Stomach (tissue), 9 donors: ENCODE results near the gene REC8. TPM values are rescaled to one million over a fixed set of nuclear protein-coding genes. Genes with fewer than 3 reads are reported as not detected.

Source experiments
- DNase-seq, 2 donors: peaks; one replicate each; pipeline versions ENCODE4 v3.0.0 to v3.0.0-alpha.2; 2013 to 2019
- H3K27ac ChIP-seq, 5 donors: fragments of 200-600 bp in 4 of 5; sonication (generic) in 4 of 5; one replicate each; pipeline ENCODE4 v1.5.1; 2013 to 2019; ENCODE audit warnings: mild to moderate bottlenecking in 1 of 5, moderate library complexity in 1 of 5
- H3K27me3 ChIP-seq, 3 donors: fragments of 200-600 bp; sonication (generic); one replicate each; pipeline ENCODE4 v1.5.1; 2017 to 2019; ENCODE audit warnings: mixed run types in 1 of 3
- H3K36me3 ChIP-seq, 4 donors: fragments of 200-600 bp; sonication (generic); 1 replicate in 3 of 4; 2 replicates in 1 of 4; pipeline ENCODE4 v1.5.1; 2016 to 2019
- H3K4me1 ChIP-seq, 4 donors: fragments of 200-600 bp; sonication (generic); one replicate each; pipeline ENCODE4 v1.5.1; 2016 to 2019
- H3K4me3 ChIP-seq, 4 donors: fragments of 200-600 bp; sonication (generic) in 3 of 4; one replicate each; pipeline ENCODE4 v1.5.1; 2016 to 2019; ENCODE audit warnings: mild to moderate bottlenecking in 1 of 4
- H3K9me3 ChIP-seq, 4 donors: fragments of 200-600 bp; sonication (generic); one replicate each; pipeline ENCODE4 v1.5.1; 2016 to 2019
- EP300 ChIP-seq: sonication (generic); formaldehyde crosslinking; IDR thresholded peaks from one replicate; pipeline ENCODE4 v1.6.1; 2017; ENCODE audit warnings: antibody characterized with exemption
- POLR2A ChIP-seq, 4 donors: fragments of 450-650 bp; IDR thresholded peaks; one replicate each; pipeline ENCODE4 v1.6.1; 2016; ENCODE audit warnings: antibody characterized with exemption in 4 of 4, control low read depth in 2 of 4, mild to moderate bottlenecking in 1 of 4, moderate library complexity in 1 of 4
- POLR2AphosphoS5 ChIP-seq, 3 donors: sonication (generic); formaldehyde crosslinking; IDR thresholded peaks; one replicate each; pipeline ENCODE4 v1.6.1; 2016; ENCODE audit warnings: antibody characterized with exemption in 3 of 3
- WGBS, 5 donors: extraction: QIAGEN DNeasy Blood & Tissue Kit in 3 of 5; methylation state at CpG; one replicate each; pipeline versions ENCODE4 v1.1.5 to v1.1.7; 2013 to 2018; 5-methylcytosine and 5-hydroxymethylcytosine counted together
- intact Hi-C: fragments of 100-400 bp; cut with DNase I; formaldehyde crosslinking; loops from one replicate; pipeline ENCODE4 v1.15.1; 2023; ENCODE audit warnings: low total_unique reads
- polyA plus RNA-seq, 3 donors: library from polyadenylated mRNA; stranded (reverse); fragments of 200-250 nt; gene quantifications; one replicate each; pipeline ENCODE4 v1.2.3, GENCODE V29; 2013
- small RNA-seq, 4 donors: library from RNA; depleted of rRNA; stranded (forward); fragments of <200 nt; gene quantifications; one replicate each; pipeline ENCODE3, GENCODE V24; 2016
- total RNA-seq, 5 donors: library from RNA; depleted of rRNA; stranded (reverse); fragments of >200 nt; gene quantifications; one replicate each; pipeline versions ENCODE4 v1.1.0 to v1.2.3, GENCODE V29; 2014 to 2016
- TF ChIP-seq, protein P1 (sequence below), 7 experiments: fragments of 450-650 bp in 4 of 7; fragments of 200-600 bp in 3 of 7; sonication (generic) in 3 of 7; IDR thresholded peaks; one replicate each; pipeline ENCODE4 v1.5.1; 2016 to 2019; ENCODE audit warnings: antibody characterized with exemption in 7 of 7, control low read depth in 2 of 7, mild to moderate bottlenecking in 1 of 7
- donor health status: healthy with polysubstance abuse.
- donor health status: Bipolar disorder and iron deficiency.
- donor health status: healthy.

Gene REC8
- total and polyA plus RNA-seq, 8 donors: 14.5 to 122 (median 42.1) TPM

DNA sequence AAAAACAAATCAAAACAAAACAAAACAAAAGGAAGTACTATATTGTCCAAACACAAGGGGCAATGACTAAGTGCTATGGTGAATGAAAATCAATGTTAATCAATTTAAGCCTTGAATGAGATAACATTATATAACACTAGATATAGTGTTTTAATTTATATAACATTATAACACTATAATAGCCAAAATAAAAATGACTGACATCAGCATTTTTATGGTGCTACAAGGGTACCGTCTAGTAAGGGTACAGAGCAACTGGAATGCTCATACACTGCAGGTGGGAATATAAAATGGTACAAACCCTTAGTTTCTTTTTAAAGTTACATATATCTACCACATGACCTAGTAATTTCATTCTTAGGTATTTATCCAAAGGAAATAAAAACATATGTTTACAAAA is 54.6 kb downstream of the REC8 start:
- no peak overlapping the region for H3K4me3 ChIP-seq
- H3K27me3 ChIP-seq: no peaks in the 10 kb centered on the region
- H3K9me3 ChIP-seq: no peaks in the 10 kb centered on the region
- H3K4me1 ChIP-seq: peaks cover 9 to 30% (median 19%) of the 10 kb centered on the region in 4 donors
- intact Hi-C loops: no loop called here
- TF ChIP-seq EP300 (no peak), POLR2AphosphoS5 (IDR thresholded peaks at IDR 0.05) (no peak), POLR2A (IDR thresholded peaks at IDR 0.05) (no peak)
- TF ChIP-seq, protein P1, sequence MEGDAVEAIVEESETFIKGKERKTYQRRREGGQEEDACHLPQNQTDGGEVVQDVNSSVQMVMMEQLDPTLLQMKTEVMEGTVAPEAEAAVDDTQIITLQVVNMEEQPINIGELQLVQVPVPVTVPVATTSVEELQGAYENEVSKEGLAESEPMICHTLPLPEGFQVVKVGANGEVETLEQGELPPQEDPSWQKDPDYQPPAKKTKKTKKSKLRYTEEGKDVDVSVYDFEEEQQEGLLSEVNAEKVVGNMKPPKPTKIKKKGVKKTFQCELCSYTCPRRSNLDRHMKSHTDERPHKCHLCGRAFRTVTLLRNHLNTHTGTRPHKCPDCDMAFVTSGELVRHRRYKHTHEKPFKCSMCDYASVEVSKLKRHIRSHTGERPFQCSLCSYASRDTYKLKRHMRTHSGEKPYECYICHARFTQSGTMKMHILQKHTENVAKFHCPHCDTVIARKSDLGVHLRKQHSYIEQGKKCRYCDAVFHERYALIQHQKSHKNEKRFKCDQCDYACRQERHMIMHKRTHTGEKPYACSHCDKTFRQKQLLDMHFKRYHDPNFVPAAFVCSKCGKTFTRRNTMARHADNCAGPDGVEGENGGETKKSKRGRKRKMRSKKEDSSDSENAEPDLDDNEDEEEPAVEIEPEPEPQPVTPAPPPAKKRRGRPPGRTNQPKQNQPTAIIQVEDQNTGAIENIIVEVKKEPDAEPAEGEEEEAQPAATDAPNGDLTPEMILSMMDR (IDR thresholded peaks at IDR 0.05): no peak
- H3K36me3 ChIP-seq: peaks cover 4 to 23% (median 15%) of the 10 kb centered on the region in 4 donors
- no peak for DNase-seq
- WGBS, 5 donors: 74 to 90% (median 84%) methylated on average over 1 of the region's 1 CpG
- H3K27ac ChIP-seq: no peak overlapping the region

DNA sequence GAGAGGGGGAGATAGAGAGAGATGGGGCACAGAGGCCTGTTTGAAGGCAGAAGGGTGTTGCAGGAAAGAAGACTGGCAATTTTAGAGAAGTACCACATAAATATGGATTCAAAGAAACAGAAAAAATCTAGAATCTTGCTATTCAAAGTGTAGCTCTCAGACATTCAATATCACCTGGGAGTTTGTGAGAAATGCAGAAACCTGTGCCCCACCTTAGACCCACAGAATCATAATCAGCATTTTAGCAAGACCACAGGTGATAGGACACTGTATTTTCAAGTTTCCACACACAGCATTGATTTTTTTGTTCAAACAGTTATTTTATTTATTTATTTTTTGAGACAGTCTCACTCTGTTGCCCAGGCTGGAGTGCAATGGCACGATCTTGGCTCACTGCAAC is 57.0 kb downstream of the REC8 start:
- DNase-seq: no peak
- H3K9me3 ChIP-seq: no peaks in the 10 kb centered on the region
- no peaks in the 10 kb centered on the region for H3K27me3 ChIP-seq
- intact Hi-C loops: no loop called here
- H3K4me3 ChIP-seq: no peak overlapping the region
- H3K27ac ChIP-seq: no peak overlapping the region
- no peak for TF ChIP-seq EP300
- TF ChIP-seq, protein P1 (IDR thresholded peaks at IDR 0.05): no peak
- TF ChIP-seq POLR2AphosphoS5 (IDR thresholded peaks at IDR 0.05): no peak
- TF ChIP-seq POLR2A (IDR thresholded peaks at IDR 0.05): no peak
- 0 to 90% (median 33%) methylated on average over 1 of the region's 1 CpG for WGBS, 5 donors
- H3K36me3 ChIP-seq: peaks cover 4 to 23% (median 15%) of the 10 kb centered on the region in 4 donors
- H3K4me1 ChIP-seq: peaks cover 20 to 42% (median 32%) of the 10 kb centered on the region in 4 donors

Small RNA genes within 50 kb of the gene (small RNA-seq; reads per million reads assigned to genes)
- gene AL136295.4 (0 reads per million in 4 donors), gene CHMP4A (0 reads per million in 4 donors), gene IPO4 (0 to 0.38 (median 0) reads per million in 4 donors), gene IRF9 (0 reads per million in 4 donors), gene MDP1 (0 reads per million in 4 donors), gene RNA5SP383 (0 to 1.3 (median 0.23) reads per million in 4 donors)

Other genes starting within 250 kb of the REC8 start
Only the 30 nearest of the 32 such genes appear.
- gene DHRS4L2, start 183.2 kb upstream of the REC8 start, total RNA-seq: 10 to 100 TPM in 3 of 5 donors, 1 to 10 TPM in 1, not detected in 1; 9.7 to 44.2 (median 26.9) TPM
- 10 to 100 TPM; 27.5 to 64.0 (median 44.3) TPM for gene DHRS4L2, start 183.2 kb upstream of the REC8 start, polyA plus RNA-seq
- gene CARMIL3, start 120.1 kb upstream of the REC8 start, total RNA-seq: 1 to 10 TPM in 2 of 5 donors, under 1 TPM in 2, not detected in 1; 0.14 to 2.0 (median 0.76) TPM
- under 1 TPM in 2 of 3 donors, not detected in 1; 0.25 to 0.75 TPM for gene CARMIL3, start 120.1 kb upstream of the REC8 start, polyA plus RNA-seq
- not detected for gene CPNE6, start 100.5 kb upstream of the REC8 start, total RNA-seq
- gene CPNE6, start 100.5 kb upstream of the REC8 start, polyA plus RNA-seq: under 1 TPM in 2 of 3 donors, not detected in 1; 0.12 to 0.25 TPM
- gene PCK2, start 77.8 kb upstream of the REC8 start, total RNA-seq: 100 to 1,000 TPM in 1 of 5 donors, 10 to 100 TPM in 1, 1 to 10 TPM in 3; 2.3 to 168 (median 8.4) TPM
- 10 to 100 TPM; 12.3 to 24.0 (median 17.0) TPM for gene PCK2, start 77.8 kb upstream of the REC8 start, polyA plus RNA-seq
- gene DCAF11, start 57.3 kb upstream of the REC8 start, total RNA-seq: 100 to 1,000 TPM in 2 of 5 donors, 10 to 100 TPM in 3; 50.4 to 396 (median 84.5) TPM
- gene DCAF11, start 57.3 kb upstream of the REC8 start, polyA plus RNA-seq: 10 to 100 TPM; 27.7 to 68.3 (median 38.9) TPM
- 10 to 100 TPM in 2 of 5 donors, 1 to 10 TPM in 1, under 1 TPM in 1, not detected in 1; 0.92 to 69.2 (median 13.0) TPM for gene NRL, start 57.1 kb upstream of the REC8 start, total RNA-seq
- 1 to 10 TPM; 1.2 to 1.3 (median 1.2) TPM for gene NRL, start 57.1 kb upstream of the REC8 start, polyA plus RNA-seq
- gene FITM1, start 41.4 kb upstream of the REC8 start, total RNA-seq: 10 to 100 TPM in 1 of 5 donors, under 1 TPM in 1, not detected in 3; 0.87 to 80.5 TPM
- 1 to 10 TPM; 1.9 to 2.6 (median 2.2) TPM for gene FITM1, start 41.4 kb upstream of the REC8 start, polyA plus RNA-seq
- 100 to 1,000 TPM in 1 of 5 donors, 10 to 100 TPM in 4; 38.5 to 129 (median 91.1) TPM for gene PSME1, start 35.9 kb upstream of the REC8 start, total RNA-seq
- gene PSME1, start 35.9 kb upstream of the REC8 start, polyA plus RNA-seq: 100 to 1,000 TPM; 217 to 322 (median 310) TPM
- gene EMC9, start 30.5 kb upstream of the REC8 start, total RNA-seq: 10 to 100 TPM in 1 of 5 donors, 1 to 10 TPM in 4; 1.3 to 33.9 (median 4.6) TPM
- gene EMC9, start 30.5 kb upstream of the REC8 start, polyA plus RNA-seq: 10 to 100 TPM; 32.0 to 59.6 (median 42.9) TPM
- gene PSME2, start 25.5 kb upstream of the REC8 start, total RNA-seq: 100 to 1,000 TPM in 2 of 5 donors, 10 to 100 TPM in 3; 62.4 to 339 (median 83.9) TPM
- 100 to 1,000 TPM; 302 to 421 (median 403) TPM for gene PSME2, start 25.5 kb upstream of the REC8 start, polyA plus RNA-seq
- gene RNF31, start 24.6 kb upstream of the REC8 start, total RNA-seq: 100 to 1,000 TPM in 2 of 5 donors, 10 to 100 TPM in 3; 53.2 to 523 (median 94.2) TPM
- gene RNF31, start 24.6 kb upstream of the REC8 start, polyA plus RNA-seq: 10 to 100 TPM; 64.0 to 88.7 (median 68.6) TPM
- gene IRF9, start 10.8 kb upstream of the REC8 start, total RNA-seq: 100 to 1,000 TPM in 2 of 5 donors, 10 to 100 TPM in 2, 1 to 10 TPM in 1; 1.4 to 143 (median 91.4) TPM
- gene IRF9, start 10.8 kb upstream of the REC8 start, polyA plus RNA-seq: 100 to 1,000 TPM in 1 of 3 donors, 10 to 100 TPM in 2; 64.6 to 101 (median 65.1) TPM
- gene IPO4, start 16.7 kb downstream of the REC8 start, total RNA-seq: 100 to 1,000 TPM in 1 of 5 donors, 10 to 100 TPM in 4; 14.3 to 227 (median 23.9) TPM
- gene IPO4, start 16.7 kb downstream of the REC8 start, polyA plus RNA-seq: 10 to 100 TPM in 1 of 3 donors, 1 to 10 TPM in 2; 9.3 to 15.2 (median 9.8) TPM
- 10 to 100 TPM in 4 of 5 donors, 1 to 10 TPM in 1; 6.4 to 79.7 (median 31.6) TPM for gene TM9SF1, start 23.4 kb downstream of the REC8 start, total RNA-seq
- 10 to 100 TPM; 14.6 to 28.2 (median 14.7) TPM for gene TM9SF1, start 23.4 kb downstream of the REC8 start, polyA plus RNA-seq
- gene TSSK4, start 33.6 kb downstream of the REC8 start, total RNA-seq: under 1 TPM in 1 of 5 donors, not detected in 4; 0.73 TPM
- gene TSSK4, start 33.6 kb downstream of the REC8 start, polyA plus RNA-seq: not detected
- gene CHMP4A, start 41.4 kb downstream of the REC8 start, total RNA-seq: 10 to 100 TPM in 4 of 5 donors, not detected in 1; 27.8 to 37.2 (median 31.8) TPM
- 100 to 1,000 TPM in 1 of 3 donors, 10 to 100 TPM in 2; 66.5 to 135 (median 70.7) TPM for gene CHMP4A, start 41.4 kb downstream of the REC8 start, polyA plus RNA-seq
- gene MDP1, start 44.0 kb downstream of the REC8 start, total RNA-seq: 10 to 100 TPM in 3 of 5 donors, 1 to 10 TPM in 1, not detected in 1; 9.3 to 16.1 (median 14.2) TPM
- gene MDP1, start 44.0 kb downstream of the REC8 start, polyA plus RNA-seq: 10 to 100 TPM; 25.6 to 26.9 (median 26.2) TPM
- 100 to 1,000 TPM in 3 of 5 donors, 10 to 100 TPM in 1, not detected in 1; 85.4 to 166 (median 132) TPM for gene NEDD8, start 60.3 kb downstream of the REC8 start, total RNA-seq
- gene NEDD8, start 60.3 kb downstream of the REC8 start, polyA plus RNA-seq: 100 to 1,000 TPM; 235 to 244 (median 237) TPM
- gene GMPR2, start 60.8 kb downstream of the REC8 start, total RNA-seq: 100 to 1,000 TPM in 1 of 5 donors, 10 to 100 TPM in 4; 13.9 to 204 (median 31.2) TPM
- 10 to 100 TPM; 48.3 to 85.7 (median 53.9) TPM for gene GMPR2, start 60.8 kb downstream of the REC8 start, polyA plus RNA-seq
- 10 to 100 TPM in 4 of 5 donors, 1 to 10 TPM in 1; 7.2 to 63.6 (median 39.1) TPM for gene TINF2, start 70.5 kb downstream of the REC8 start, total RNA-seq
- gene TINF2, start 70.5 kb downstream of the REC8 start, polyA plus RNA-seq: 10 to 100 TPM; 46.6 to 61.1 (median 50.6) TPM
- gene TGM1, start 91.1 kb downstream of the REC8 start, total RNA-seq: 10 to 100 TPM in 1 of 5 donors, 1 to 10 TPM in 4; 2.6 to 11.7 (median 4.9) TPM
- 100 to 1,000 TPM in 1 of 3 donors, 1 to 10 TPM in 2; 1.7 to 131 (median 5.3) TPM for gene TGM1, start 91.1 kb downstream of the REC8 start, polyA plus RNA-seq
- 100 to 1,000 TPM in 4 of 5 donors, 10 to 100 TPM in 1; 16.0 to 230 (median 187) TPM for gene RABGGTA, start 99.5 kb downstream of the REC8 start, total RNA-seq
- gene RABGGTA, start 99.5 kb downstream of the REC8 start, polyA plus RNA-seq: 10 to 100 TPM; 33.8 to 68.4 (median 41.9) TPM
- gene DHRS1, start 127.7 kb downstream of the REC8 start, total RNA-seq: 10 to 100 TPM in 3 of 5 donors, 1 to 10 TPM in 2; 5.3 to 71.9 (median 17.4) TPM
- 10 to 100 TPM; 20.1 to 52.1 (median 30.1) TPM for gene DHRS1, start 127.7 kb downstream of the REC8 start, polyA plus RNA-seq
- gene NOP9, start 127.8 kb downstream of the REC8 start, total RNA-seq: 10 to 100 TPM in 4 of 5 donors, 1 to 10 TPM in 1; 5.4 to 25.7 (median 12.8) TPM
- 10 to 100 TPM in 1 of 3 donors, 1 to 10 TPM in 2; 6.5 to 11.8 (median 8.4) TPM for gene NOP9, start 127.8 kb downstream of the REC8 start, polyA plus RNA-seq
- gene CIDEB, start 135.9 kb downstream of the REC8 start, total RNA-seq: 10 to 100 TPM in 2 of 5 donors, 1 to 10 TPM in 3; 5.0 to 11.2 (median 6.4) TPM
- 10 to 100 TPM in 1 of 3 donors, 1 to 10 TPM in 2; 6.0 to 14.2 (median 6.0) TPM for gene CIDEB, start 135.9 kb downstream of the REC8 start, polyA plus RNA-seq
- 10 to 100 TPM in 3 of 5 donors, 1 to 10 TPM in 1, not detected in 1; 9.9 to 71.5 (median 24.5) TPM for gene LTB4R2, start 138.1 kb downstream of the REC8 start, total RNA-seq
- 1 to 10 TPM in 1 of 3 donors, under 1 TPM in 1, not detected in 1; 0.25 to 6.0 TPM for gene LTB4R2, start 138.1 kb downstream of the REC8 start, polyA plus RNA-seq
- 10 to 100 TPM in 3 of 5 donors, 1 to 10 TPM in 1, not detected in 1; 3.3 to 92.8 (median 24.6) TPM for gene LTB4R, start 139.4 kb downstream of the REC8 start, total RNA-seq
- gene LTB4R, start 139.4 kb downstream of the REC8 start, polyA plus RNA-seq: 10 to 100 TPM in 1 of 3 donors, 1 to 10 TPM in 2; 1.4 to 67.2 (median 4.1) TPM
- gene ADCY4, start 163.0 kb downstream of the REC8 start, total RNA-seq: 100 to 1,000 TPM in 1 of 5 donors, 10 to 100 TPM in 4; 18.2 to 118 (median 33.3) TPM
- gene ADCY4, start 163.0 kb downstream of the REC8 start, polyA plus RNA-seq: 10 to 100 TPM; 15.2 to 18.9 (median 18.8) TPM
- gene RIPK3, start 167.9 kb downstream of the REC8 start, total RNA-seq: 10 to 100 TPM in 4 of 5 donors, 1 to 10 TPM in 1; 6.4 to 42.6 (median 12.5) TPM
- gene RIPK3, start 167.9 kb downstream of the REC8 start, polyA plus RNA-seq: 10 to 100 TPM; 12.7 to 18.3 (median 14.3) TPM
- gene NFATC4, start 196.1 kb downstream of the REC8 start, total RNA-seq: 10 to 100 TPM; 20.1 to 64.8 (median 33.0) TPM
- 100 to 1,000 TPM in 1 of 3 donors, 10 to 100 TPM in 2; 71.4 to 119 (median 99.0) TPM for gene NFATC4, start 196.1 kb downstream of the REC8 start, polyA plus RNA-seq